ENCODE measurements around the gene POLR2B. TPM values are rescaled to one million over a fixed set of nuclear protein-coding genes. Genes with fewer than 3 reads are reported as not detected.
"Not testable (repeated sequence)": the region's sequence is repeated elsewhere in the genome, so short reads cannot be mapped to it uniquely, and the experiment has no call there.

POLR2B gene
- total RNA-seq, 1 donor from 2014 or later: 135 TPM

DNA sequence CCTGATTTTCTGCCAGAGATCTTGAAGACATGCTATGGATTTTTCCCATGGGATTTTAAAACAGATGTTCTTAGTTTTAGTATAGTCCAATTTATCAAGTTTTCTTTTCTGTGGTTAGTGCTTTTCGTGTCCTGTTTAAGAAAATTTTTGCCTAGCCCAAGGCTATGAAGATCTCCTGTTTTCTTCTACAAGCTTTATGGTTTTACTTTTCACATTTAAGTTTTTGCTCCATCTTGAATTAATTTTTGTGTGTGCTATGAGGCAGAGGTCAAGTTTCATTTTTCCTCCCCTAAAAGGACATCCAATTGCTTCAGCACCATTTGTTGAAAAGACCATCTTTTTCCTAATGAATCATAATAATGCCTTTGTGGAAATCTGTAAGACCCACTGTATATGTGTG, 65.6 kb downstream of the POLR2B start:
- H3K27ac Mint-ChIP-seq (ENCODE audit: unreplicated experiment): no peak overlapping the region
- no peak overlapping the region for H3K4me3 Mint-ChIP-seq (ENCODE audit: unreplicated experiment)
- no peaks in the 10 kb centered on the region for H3K27me3 Mint-ChIP-seq (ENCODE audit: unreplicated experiment)
- DNase-seq: no peak
- no peaks in the 10 kb centered on the region for H3K9me3 Mint-ChIP-seq (ENCODE audit: unreplicated experiment)
- peaks cover 7% of the 10 kb centered on the region for H3K36me3 Mint-ChIP-seq (ENCODE audit: unreplicated experiment)
- TF ChIP-seq, protein P1, sequence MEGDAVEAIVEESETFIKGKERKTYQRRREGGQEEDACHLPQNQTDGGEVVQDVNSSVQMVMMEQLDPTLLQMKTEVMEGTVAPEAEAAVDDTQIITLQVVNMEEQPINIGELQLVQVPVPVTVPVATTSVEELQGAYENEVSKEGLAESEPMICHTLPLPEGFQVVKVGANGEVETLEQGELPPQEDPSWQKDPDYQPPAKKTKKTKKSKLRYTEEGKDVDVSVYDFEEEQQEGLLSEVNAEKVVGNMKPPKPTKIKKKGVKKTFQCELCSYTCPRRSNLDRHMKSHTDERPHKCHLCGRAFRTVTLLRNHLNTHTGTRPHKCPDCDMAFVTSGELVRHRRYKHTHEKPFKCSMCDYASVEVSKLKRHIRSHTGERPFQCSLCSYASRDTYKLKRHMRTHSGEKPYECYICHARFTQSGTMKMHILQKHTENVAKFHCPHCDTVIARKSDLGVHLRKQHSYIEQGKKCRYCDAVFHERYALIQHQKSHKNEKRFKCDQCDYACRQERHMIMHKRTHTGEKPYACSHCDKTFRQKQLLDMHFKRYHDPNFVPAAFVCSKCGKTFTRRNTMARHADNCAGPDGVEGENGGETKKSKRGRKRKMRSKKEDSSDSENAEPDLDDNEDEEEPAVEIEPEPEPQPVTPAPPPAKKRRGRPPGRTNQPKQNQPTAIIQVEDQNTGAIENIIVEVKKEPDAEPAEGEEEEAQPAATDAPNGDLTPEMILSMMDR (IDR thresholded peaks at IDR 0.05; ENCODE audit: partially characterized antibody, unreplicated experiment): no peak
- H3K4me1 Mint-ChIP-seq (ENCODE audit: low read depth, unreplicated experiment): no peaks in the 10 kb centered on the region

DNA sequence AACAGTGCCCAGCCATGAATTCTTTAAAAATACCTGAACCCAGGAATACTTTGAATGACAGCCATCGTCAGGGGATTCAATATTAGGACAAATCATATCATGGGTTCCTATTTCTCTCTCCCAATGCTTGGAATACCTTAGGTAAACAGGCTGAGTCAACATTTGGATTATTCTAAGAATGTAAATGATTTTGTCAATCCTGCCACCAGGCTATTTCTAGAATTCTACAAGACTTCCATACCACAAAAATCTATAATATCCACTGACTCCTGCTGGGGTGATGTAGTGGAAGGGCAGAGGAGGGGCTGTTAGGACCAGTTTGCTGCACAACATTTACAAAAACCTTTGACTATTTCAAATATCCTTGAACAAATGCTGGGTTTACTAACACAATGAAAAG, 66.3 kb downstream of the POLR2B start:
- DNase-seq: no peak
- Mint-ChIP-seq H3K9me3 (ENCODE audit: unreplicated experiment) (no peaks in the 10 kb centered on the region), H3K4me3 (ENCODE audit: unreplicated experiment) (no peak overlapping the region), H3K4me1 (ENCODE audit: low read depth, unreplicated experiment) (no peaks in the 10 kb centered on the region), H3K27ac (ENCODE audit: unreplicated experiment) (no peak overlapping the region), H3K36me3 (ENCODE audit: unreplicated experiment) (peaks cover 7% of the 10 kb centered on the region), H3K27me3 (ENCODE audit: unreplicated experiment) (no peaks in the 10 kb centered on the region)
- TF ChIP-seq, protein P1 (IDR thresholded peaks at IDR 0.05; ENCODE audit: partially characterized antibody, unreplicated experiment): no peak

- H3K4me1 Mint-ChIP-seq (ENCODE audit: low read depth, unreplicated experiment); H3K27me3 Mint-ChIP-seq (ENCODE audit: unreplicated experiment); H3K4me3 Mint-ChIP-seq (ENCODE audit: unreplicated experiment); H3K27ac Mint-ChIP-seq (ENCODE audit: unreplicated experiment); H3K36me3 Mint-ChIP-seq (ENCODE audit: unreplicated experiment); H3K9me3 Mint-ChIP-seq (ENCODE audit: unreplicated experiment); DNase-seq: not testable (repeated sequence)
These were observed 68.3 kb downstream of the POLR2B start for GRCh38 chr4:57047046-57047445.

- H3K4me3 Mint-ChIP-seq (ENCODE audit: unreplicated experiment): no peak overlapping the region
- DNase-seq: no peak
- H3K4me1 Mint-ChIP-seq (ENCODE audit: low read depth, unreplicated experiment): peaks cover 3% of the 10 kb centered on the region
- H3K9me3 Mint-ChIP-seq (ENCODE audit: unreplicated experiment): no peaks in the 10 kb centered on the region
- TF ChIP-seq, protein P1 (IDR thresholded peaks at IDR 0.05; ENCODE audit: partially characterized antibody, unreplicated experiment): no peak
- peaks cover 7% of the 10 kb centered on the region for H3K36me3 Mint-ChIP-seq (ENCODE audit: unreplicated experiment)
- no peak overlapping the region for H3K27ac Mint-ChIP-seq (ENCODE audit: unreplicated experiment)
- peaks cover 2% of the 10 kb centered on the region for H3K27me3 Mint-ChIP-seq (ENCODE audit: unreplicated experiment)
These were observed 70.1 kb downstream of the POLR2B start for GRCh38 chr4:57048590-57049304.

DNA sequence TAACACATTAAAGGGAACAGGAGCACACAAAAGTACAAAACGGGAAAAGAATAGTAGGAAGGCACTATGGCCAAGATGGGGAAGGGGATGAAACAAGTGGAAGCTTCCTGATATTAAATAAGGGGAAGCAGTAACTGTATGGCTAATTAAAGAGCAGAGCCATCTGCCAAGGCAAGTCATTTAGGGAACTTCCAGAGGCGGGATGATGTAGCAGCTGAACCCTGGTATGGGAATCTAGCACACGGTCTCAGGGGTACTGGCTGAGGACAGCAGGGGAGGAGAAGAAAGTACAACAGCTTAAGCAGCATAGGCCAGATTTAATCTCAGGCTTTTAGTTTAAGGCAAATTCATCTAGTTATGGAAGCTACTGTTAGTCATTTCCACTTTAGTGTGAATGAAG, 72.4 kb downstream of the POLR2B start:
- no peak overlapping the region for H3K4me3 Mint-ChIP-seq (ENCODE audit: unreplicated experiment)
- TF ChIP-seq, protein P1 (IDR thresholded peaks at IDR 0.05; ENCODE audit: partially characterized antibody, unreplicated experiment): no peak
- no peak overlapping the region for H3K27ac Mint-ChIP-seq (ENCODE audit: unreplicated experiment)
- H3K27me3 Mint-ChIP-seq (ENCODE audit: unreplicated experiment): peaks cover 2% of the 10 kb centered on the region
- peaks cover 7% of the 10 kb centered on the region for H3K36me3 Mint-ChIP-seq (ENCODE audit: unreplicated experiment)
- H3K9me3 Mint-ChIP-seq (ENCODE audit: unreplicated experiment): no peaks in the 10 kb centered on the region
- H3K4me1 Mint-ChIP-seq (ENCODE audit: low read depth, unreplicated experiment): peaks cover 4% of the 10 kb centered on the region
- DNase-seq: no peak
